K562 (cell line): ENCODE results near the gene DYNC1I2.

Experiments
- ATF3 ChIP-seq, 2 experiments: fragments of 450-650 bp in 1 of 2; sonication (generic) in 1 of 2; formaldehyde crosslinking in 1 of 2; IDR thresholded peaks in 1 of 2; conservative IDR thresholded peaks in 1 of 2; 2 replicates each; pipeline versions ENCODE4 v1.6.1 to v1.8.1; 2016 to 2023; ENCODE audit warnings: mild to moderate bottlenecking in 2 of 2, moderate library complexity in 2 of 2, inconsistent platforms in 1 of 2, missing genetic modification reagents in 1 of 2
- CREB3 ChIP-seq: fragments of 450-650 bp; conservative IDR thresholded peaks from 2 replicates; pipeline ENCODE4 v1.6.1; 2016; ENCODE audit warnings: missing genetic modification characterization, low read depth, mild to moderate bottlenecking, missing compliant biosample characterization, moderate library complexity
- CREM ChIP-seq: IDR thresholded peaks from 2 replicates; pipeline ENCODE4 v1.6.1; 2014; ENCODE audit warnings: antibody characterized with exemption, low read depth
- CTCF ChIP-seq, 3 experiments: IDR thresholded peaks in 2 of 3; conservative IDR thresholded peaks in 1 of 3; 2 replicates each; pipeline ENCODE4 v1.5.1; 2011 to 2012; ENCODE audit warnings: low read length in 3 of 3, mild to moderate bottlenecking in 3 of 3, control low read depth in 2 of 3, improper control_type of control experiment in 1 of 3, inconsistent platforms in 1 of 3, low read depth in 1 of 3, mixed read lengths in 1 of 3, moderate library complexity in 1 of 3; ENCODE audit not compliant: insufficient read depth in 2 of 3
- FOXJ3 ChIP-seq: sonication (generic); formaldehyde crosslinking; IDR thresholded peaks from 2 replicates; pipeline ENCODE4 v1.4.0; 2020; ENCODE audit warnings: mild to moderate bottlenecking, missing genetic modification reagents
- POLR2A ChIP-seq: fragments of 450-650 bp; conservative IDR thresholded peaks from 2 replicates; pipeline ENCODE4 v1.6.1; 2016
- RAD21 ChIP-seq, 2 experiments: fragments of 250-450 bp in 1 of 2; fragments of 450-650 bp in 1 of 2; sonication (Bioruptor Pico) in 1 of 2; formaldehyde crosslinking in 1 of 2; IDR thresholded peaks in 1 of 2; conservative IDR thresholded peaks in 1 of 2; 2 replicates each; pipeline versions ENCODE4 v1.4.0 to v1.8.0; 2020 to 2022; ENCODE audit warnings: mild to moderate bottlenecking in 2 of 2, moderate library complexity in 1 of 2
- RBM34 ChIP-seq: fragments of 200-400 bp; formaldehyde crosslinking; IDR thresholded peaks from 2 replicates; pipeline ENCODE4 v1.6.1; 2018; ENCODE audit warnings: low read length, borderline replicate concordance; ENCODE audit not compliant: insufficient read depth
- REST ChIP-seq, 2 experiments: fragments of 450-650 bp; formaldehyde crosslinking in 1 of 2; IDR thresholded peaks; 2 replicates each; pipeline versions ENCODE4 v1.4.0 to v1.6.1; 2014 to 2020; ENCODE audit warnings: mild to moderate bottlenecking in 2 of 2, borderline replicate concordance in 1 of 2, low read depth in 1 of 2
- SLC30A9 ChIP-seq: fragments of 250-450 bp; sonication (Bioruptor Pico); IDR thresholded peaks from 2 replicates; pipeline ENCODE4 v1.8.0; 2022; ENCODE audit warnings: mild to moderate bottlenecking, moderate library complexity
- ZBTB26 ChIP-seq: fragments of 450-650 bp; formaldehyde crosslinking; IDR thresholded peaks from 2 replicates; pipeline ENCODE4 v1.4.0; 2022; ENCODE audit warnings: missing genetic modification characterization

GRCh38 chr2:171688129-171688465, 828 bp downstream of the DYNC1I2 start:
- no peak for TF ChIP-seq CREM
- TF ChIP-seq RAD21 (CRISPR knock-in tag; conservative IDR thresholded peaks at IDR 0.05 in 1 of 2, IDR thresholded peaks at IDR 0.05 in 1 of 2): no peak
- TF ChIP-seq POLR2A: no peak
- no peak for TF ChIP-seq CREB3
- no peak for TF ChIP-seq SLC30A9 (CRISPR knock-in tag)
- no peak for TF ChIP-seq REST (IDR thresholded peaks at IDR 0.05; ENCODE audit: borderline replicate concordance)
- TF ChIP-seq REST (CRISPR knock-in tag; IDR thresholded peaks at IDR 0.05; ENCODE audit: low read depth): no peak
- no peak for TF ChIP-seq ZBTB26 (CRISPR knock-in tag)
- no peak for TF ChIP-seq CTCF (IDR thresholded peaks at IDR 0.05 in 2 of 3, conservative IDR thresholded peaks at IDR 0.05 in 1 of 3; ENCODE audit: insufficient read depth in 2 of 3, low read depth in 1 of 3, low read length in 3 of 3)
- TF ChIP-seq RBM34: no peak
- TF ChIP-seq ATF3 (IDR thresholded peaks at IDR 0.05): no peak
- no peak; the same call in 1 of the 2 replicates for TF ChIP-seq ATF3 (CRISPR knock-in tag; conservative IDR thresholded peaks at IDR 0.05)
- TF ChIP-seq FOXJ3 (CRISPR knock-in tag): no peak
